ENCODE measurements around the gene PRIM2.

DNA sequence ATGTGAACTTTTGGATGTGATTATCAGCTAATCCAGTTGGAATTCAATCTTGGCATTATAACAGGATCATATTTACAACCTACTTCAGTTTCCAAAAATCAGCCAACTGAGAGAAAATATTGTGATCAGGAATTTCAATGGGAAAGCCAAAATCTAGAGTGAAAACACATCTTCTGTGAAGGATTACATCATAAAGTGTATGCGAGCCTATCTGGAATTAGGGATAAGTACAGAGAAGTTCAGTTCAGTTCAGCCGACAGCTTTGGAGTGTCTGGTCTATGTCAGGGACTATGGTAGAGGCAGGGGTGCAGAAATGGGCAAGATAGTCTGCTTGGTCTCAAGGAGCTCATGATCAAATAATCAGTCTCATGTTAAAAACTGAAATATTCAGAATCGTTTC lies 12.3 kb upstream of the PRIM2 start:
- TF ChIP-seq, protein P1, sequence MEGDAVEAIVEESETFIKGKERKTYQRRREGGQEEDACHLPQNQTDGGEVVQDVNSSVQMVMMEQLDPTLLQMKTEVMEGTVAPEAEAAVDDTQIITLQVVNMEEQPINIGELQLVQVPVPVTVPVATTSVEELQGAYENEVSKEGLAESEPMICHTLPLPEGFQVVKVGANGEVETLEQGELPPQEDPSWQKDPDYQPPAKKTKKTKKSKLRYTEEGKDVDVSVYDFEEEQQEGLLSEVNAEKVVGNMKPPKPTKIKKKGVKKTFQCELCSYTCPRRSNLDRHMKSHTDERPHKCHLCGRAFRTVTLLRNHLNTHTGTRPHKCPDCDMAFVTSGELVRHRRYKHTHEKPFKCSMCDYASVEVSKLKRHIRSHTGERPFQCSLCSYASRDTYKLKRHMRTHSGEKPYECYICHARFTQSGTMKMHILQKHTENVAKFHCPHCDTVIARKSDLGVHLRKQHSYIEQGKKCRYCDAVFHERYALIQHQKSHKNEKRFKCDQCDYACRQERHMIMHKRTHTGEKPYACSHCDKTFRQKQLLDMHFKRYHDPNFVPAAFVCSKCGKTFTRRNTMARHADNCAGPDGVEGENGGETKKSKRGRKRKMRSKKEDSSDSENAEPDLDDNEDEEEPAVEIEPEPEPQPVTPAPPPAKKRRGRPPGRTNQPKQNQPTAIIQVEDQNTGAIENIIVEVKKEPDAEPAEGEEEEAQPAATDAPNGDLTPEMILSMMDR (IDR thresholded peaks at IDR 0.05) = no peak
- peak; percentile 8 to 28 (median 26) for TF ChIP-seq POLR2AphosphoS5 (IDR thresholded peaks at IDR 0.05)
- TF ChIP-seq POLR2A (IDR thresholded peaks at IDR 0.05) = no peak
- peak; percentile 60 for TF ChIP-seq EP300 (IDR thresholded peaks at IDR 0.05)
